Mucosa of stomach (tissue), 1 donor: ENCODE data around the gene KRTAP12-2.
"Not testable (repeated sequence)": the region's sequence is repeated elsewhere in the genome, so short reads cannot be mapped to it uniquely, and the experiment has no call there.

Experiments
- H3K27me3 ChIP-seq: one replicate; pipeline ENCODE4 v1.7.0; 2013; ENCODE audit warnings: mild to moderate bottlenecking, low read length; ENCODE audit not compliant: control insufficient read depth, insufficient read depth
- H3K36me3 ChIP-seq: one replicate; pipeline ENCODE4 v1.7.0; 2013; ENCODE audit warnings: low read length; ENCODE audit not compliant: control insufficient read depth, insufficient read depth
- H3K4me1 ChIP-seq: one replicate; pipeline ENCODE4 v1.7.0; 2013; ENCODE audit warnings: mild to moderate bottlenecking, low read length; ENCODE audit not compliant: control insufficient read depth, insufficient read depth
- H3K4me3 ChIP-seq: one replicate; pipeline ENCODE4 v1.7.0; 2013; ENCODE audit warnings: low read length
- H3K9ac ChIP-seq: one replicate; pipeline ENCODE4 v1.7.0; 2013; ENCODE audit warnings: mild to moderate bottlenecking, low read length, moderate library complexity
- H3K9me3 ChIP-seq: one replicate; pipeline ENCODE4 v1.7.0; 2013; ENCODE audit warnings: mild to moderate bottlenecking, low read length, moderate library complexity; ENCODE audit not compliant: control insufficient read depth
- donor health status: Pancreatic carcinoma.

Gene KRTAP12-2

GRCh38 chr21:44667612-44668011, 885 bp upstream of the KRTAP12-2 start:
- no peaks in the 10 kb centered on the region for H3K36me3 ChIP-seq

GRCh38 chr21:44664691-44665090, 2.0 kb downstream of the KRTAP12-2 start:
- H3K9me3 ChIP-seq: no peaks in the 10 kb centered on the region

More at GRCh38 chr21:44667612-44668011, 885 bp upstream of the KRTAP12-2 start:
- Histone ChIP-seq H3K4me3 (no peak overlapping the region), H3K9me3 (no peaks in the 10 kb centered on the region), H3K4me1 (no peaks in the 10 kb centered on the region), H3K9ac (no peak overlapping the region), H3K27me3 (no peaks in the 10 kb centered on the region)

GRCh38 chr21:44661567-44661966, 5.2 kb downstream of the KRTAP12-2 start:
- H3K9me3 ChIP-seq, H3K27me3 ChIP-seq, H3K4me1 ChIP-seq, H3K4me3 ChIP-seq, H3K9ac ChIP-seq, H3K36me3 ChIP-seq: not testable (repeated sequence)

More at GRCh38 chr21:44664691-44665090, 2.0 kb downstream of the KRTAP12-2 start:
- Histone ChIP-seq H3K36me3 (no peaks in the 10 kb centered on the region), H3K27me3 (no peaks in the 10 kb centered on the region), H3K9ac (no peak overlapping the region), H3K4me3 (no peak overlapping the region), H3K4me1 (no peaks in the 10 kb centered on the region)

- Histone ChIP-seq H3K36me3 (no peaks in the 10 kb centered on the region), H3K27me3 (peaks cover 10% of the 10 kb centered on the region), H3K9me3 (no peaks in the 10 kb centered on the region), H3K4me1 (no peaks in the 10 kb centered on the region), H3K4me3 (no peak overlapping the region), H3K9ac (no peak overlapping the region)
Measured at GRCh38 chr21:44658913-44659595, 7.7 kb downstream of the KRTAP12-2 start.

GRCh38 chr21:44658541-44658910, 8.2 kb downstream of the KRTAP12-2 start:
- H3K36me3 ChIP-seq: no peaks in the 10 kb centered on the region
- H3K27me3 ChIP-seq: peaks cover 10% of the 10 kb centered on the region
- no peaks in the 10 kb centered on the region for H3K9me3 ChIP-seq
- H3K4me1 ChIP-seq: no peaks in the 10 kb centered on the region
- no peak overlapping the region for H3K9ac ChIP-seq
- H3K4me3 ChIP-seq: no peak overlapping the region

GRCh38 chr21:44657635-44658540, 8.8 kb downstream of the KRTAP12-2 start, which contains the start of gene KRTAP12-3:
TSS of gene KRTAP12-3 (plus strand) at chr21:44657932. CDS start at chr21:44657980, 48 bp downstream.
- Histone ChIP-seq H3K9ac (no peak within 1 kb of the TSS), H3K9me3 (no peaks in the 10 kb centered on the region), H3K27me3 (peaks cover 10% of the 10 kb centered on the region), H3K36me3 (no peaks in the 10 kb centered on the region), H3K4me3 (no peak within 1 kb of the TSS), H3K4me1 (no peaks in the 10 kb centered on the region)

GRCh38 chr21:44656868-44657267, 9.9 kb downstream of the KRTAP12-2 start:
- no peak overlapping the region for H3K4me3 ChIP-seq
- H3K36me3 ChIP-seq: no peaks in the 10 kb centered on the region
- H3K9ac ChIP-seq: no peak overlapping the region
- peaks cover 10% of the 10 kb centered on the region for H3K27me3 ChIP-seq
- H3K4me1 ChIP-seq: no peaks in the 10 kb centered on the region
- H3K9me3 ChIP-seq: no peaks in the 10 kb centered on the region

- no peaks in the 10 kb centered on the region for H3K9me3 ChIP-seq
- no peak within 1 kb of the TSS for H3K9ac ChIP-seq
- H3K36me3 ChIP-seq: no peaks in the 10 kb centered on the region
- no peaks in the 10 kb centered on the region for H3K4me1 ChIP-seq
- H3K27me3 ChIP-seq: peaks cover 10% of the 10 kb centered on the region
- no peak within 1 kb of the TSS for H3K4me3 ChIP-seq
Measured at GRCh38 chr21:44654576-44655175, 12.1 kb downstream of the KRTAP12-2 start, which contains the start of gene KRTAP12-4. TSS of gene KRTAP12-4 (minus strand) at chr21:44654659. CDS start at chr21:44654614, 45 bp downstream.

- Histone ChIP-seq H3K4me1 (no peaks in the 10 kb centered on the region), H3K9ac (no peak overlapping the region), H3K9me3 (no peaks in the 10 kb centered on the region), H3K4me3 (no peak overlapping the region), H3K27me3 (peaks cover 10% of the 10 kb centered on the region), H3K36me3 (no peaks in the 10 kb centered on the region)
Measured at GRCh38 chr21:44653656-44654575, 12.8 kb downstream of the KRTAP12-2 start.

GRCh38 chr21:44653123-44653522, 13.6 kb downstream of the KRTAP12-2 start:
- peaks cover 8% of the 10 kb centered on the region for H3K27me3 ChIP-seq
- no peaks in the 10 kb centered on the region for H3K9me3 ChIP-seq
- H3K4me3 ChIP-seq: no peak overlapping the region
- H3K4me1 ChIP-seq: no peaks in the 10 kb centered on the region
- H3K36me3 ChIP-seq: no peaks in the 10 kb centered on the region
- H3K9ac ChIP-seq: no peak overlapping the region

- Histone ChIP-seq H3K27me3 (peaks cover 3% of the 10 kb centered on the region), H3K9ac (no peak overlapping the region), H3K9me3 (no peaks in the 10 kb centered on the region), H3K36me3 (no peaks in the 10 kb centered on the region), H3K4me3 (no peak overlapping the region), H3K4me1 (no peaks in the 10 kb centered on the region)
Measured at GRCh38 chr21:44650973-44651675, 15.6 kb downstream of the KRTAP12-2 start.
